Measurements from ENCODE around the gene SETX.

The SETX gene

DNA sequence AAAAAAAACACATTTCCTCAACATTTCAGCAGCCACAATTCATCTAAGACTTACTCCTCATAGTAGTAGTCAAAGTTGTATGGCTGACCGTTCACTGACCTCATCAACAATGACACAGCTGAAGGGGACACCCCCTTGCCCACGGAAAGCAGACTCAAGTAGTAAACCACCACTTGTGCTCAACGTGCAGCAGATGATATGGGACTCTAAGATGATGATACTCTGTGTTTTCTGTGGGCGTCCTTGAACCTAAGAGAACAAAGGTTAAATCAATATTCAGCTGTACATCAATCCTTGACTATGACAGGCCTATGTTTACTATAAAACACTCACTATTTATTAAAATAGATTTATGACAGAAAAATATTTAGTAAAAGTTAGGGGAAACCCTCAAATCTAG, 71.6 kb downstream of the SETX start:
- DNase-seq = no peak

DNA sequence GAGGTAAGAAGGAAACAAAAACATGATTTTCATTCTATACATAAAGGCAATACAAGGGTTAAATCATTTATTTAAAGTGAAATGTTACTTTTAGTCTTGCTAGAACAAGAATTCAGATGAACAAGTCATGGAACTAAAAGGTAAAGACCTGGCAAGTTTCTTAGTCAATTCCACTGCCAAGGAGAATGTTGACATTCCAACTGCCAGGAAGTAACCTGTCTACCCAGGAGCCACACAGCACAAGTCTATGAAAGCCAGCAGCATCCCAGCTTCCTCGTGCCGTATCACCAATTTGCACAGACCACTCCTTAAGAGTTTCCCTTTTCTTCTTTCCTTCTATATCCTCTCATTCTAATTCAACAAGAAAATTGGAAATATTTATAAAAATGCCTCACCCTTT, 79.9 kb downstream of the SETX start:
- no peak for DNase-seq

- DNase-seq = peak; percentile 43
Measured at GRCh38 chr9:132269704-132270516, 84.9 kb downstream of the SETX start.

GRCh38 chr9:132268725-132269352, 85.9 kb downstream of the SETX start:
- peak; percentile 54 for DNase-seq

DNA sequence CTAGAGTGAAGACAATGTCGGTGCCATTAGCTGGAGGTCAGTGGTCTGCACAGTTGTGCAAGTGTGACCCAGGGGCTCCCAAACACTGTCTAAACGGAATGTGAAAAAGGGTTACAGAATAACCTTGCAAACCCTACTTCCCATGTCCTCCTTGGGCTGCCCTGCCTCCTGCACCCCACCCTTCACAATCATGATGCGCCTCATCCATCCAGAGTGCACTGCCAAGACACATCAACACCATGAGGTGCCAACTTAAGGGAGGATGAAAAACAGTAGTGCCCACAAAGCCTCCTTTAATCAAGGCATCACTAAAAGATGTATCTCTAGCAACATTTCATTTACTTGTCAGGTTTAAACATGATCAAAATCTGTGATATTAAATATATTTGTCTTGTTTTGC, 87.1 kb downstream of the SETX start:
- DNase-seq = no peak

- no peak for DNase-seq
Measured at GRCh38 chr9:132266017-132266416, 88.8 kb downstream of the SETX start.

DNA sequence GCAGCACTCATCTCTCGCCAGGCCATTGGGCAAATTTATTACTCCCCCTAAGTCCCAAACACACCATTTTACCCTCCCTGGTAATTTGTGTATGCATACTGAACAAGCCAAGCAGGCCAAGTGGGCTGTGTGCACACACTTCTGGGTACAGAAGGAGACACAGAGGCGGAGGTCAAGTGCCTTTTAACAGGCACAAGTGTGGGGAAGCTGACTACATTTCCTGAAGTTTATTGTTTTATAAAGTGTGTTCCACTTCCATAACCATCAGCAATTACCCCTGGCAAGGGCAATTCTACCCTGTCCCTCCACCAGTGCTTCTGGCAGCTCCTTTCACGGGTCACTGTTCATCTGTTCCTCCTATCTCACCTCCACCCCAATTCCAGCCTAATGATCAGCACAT, 93.9 kb downstream of the SETX start:
- no peak for DNase-seq

DNA sequence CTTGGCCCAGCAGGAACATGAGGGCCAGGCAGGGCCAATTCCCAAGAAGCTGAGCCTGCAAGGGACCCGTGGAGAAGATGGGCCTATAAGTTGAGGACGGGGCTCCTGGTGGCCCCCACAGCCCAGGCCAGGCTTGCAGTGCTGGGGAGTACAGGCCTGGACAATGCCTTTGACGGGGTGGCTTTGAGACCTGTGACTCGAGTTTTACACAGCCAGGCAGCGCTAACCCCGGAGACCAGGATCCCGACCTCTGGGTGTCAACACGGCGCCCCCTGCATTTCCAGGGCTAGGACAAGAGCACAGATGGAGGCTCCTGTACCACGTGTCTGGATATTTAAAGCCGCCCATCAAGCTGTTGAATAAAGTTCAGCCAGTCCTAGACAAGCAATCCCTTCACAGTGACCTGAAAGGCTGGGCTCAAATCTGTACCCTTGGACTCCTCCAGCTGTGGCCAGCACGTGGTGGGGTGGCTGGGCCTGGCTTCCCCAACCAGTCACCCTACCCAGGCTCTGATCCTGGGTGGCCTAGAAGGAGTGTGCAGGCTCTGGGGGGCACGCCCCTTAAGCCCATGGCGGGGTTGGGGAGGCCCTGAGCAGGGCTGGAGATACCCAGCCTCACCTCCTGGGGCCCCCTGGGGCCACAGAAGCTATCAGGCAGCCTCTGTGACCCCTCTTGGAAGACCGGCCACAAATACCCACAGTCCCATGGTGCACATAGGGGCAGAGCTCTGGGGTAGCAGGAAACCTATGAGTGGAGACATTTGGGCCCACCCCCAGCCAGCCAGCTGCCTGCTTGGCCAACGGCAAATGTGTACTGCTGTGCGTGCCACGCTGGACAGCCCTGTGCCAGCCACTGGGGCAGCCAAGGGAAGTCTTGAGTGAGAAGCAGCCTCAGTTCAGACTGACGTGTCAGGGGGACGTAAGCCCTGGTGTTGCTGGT, 104.2 kb downstream of the SETX start:
- DNase-seq = no peak

DNA sequence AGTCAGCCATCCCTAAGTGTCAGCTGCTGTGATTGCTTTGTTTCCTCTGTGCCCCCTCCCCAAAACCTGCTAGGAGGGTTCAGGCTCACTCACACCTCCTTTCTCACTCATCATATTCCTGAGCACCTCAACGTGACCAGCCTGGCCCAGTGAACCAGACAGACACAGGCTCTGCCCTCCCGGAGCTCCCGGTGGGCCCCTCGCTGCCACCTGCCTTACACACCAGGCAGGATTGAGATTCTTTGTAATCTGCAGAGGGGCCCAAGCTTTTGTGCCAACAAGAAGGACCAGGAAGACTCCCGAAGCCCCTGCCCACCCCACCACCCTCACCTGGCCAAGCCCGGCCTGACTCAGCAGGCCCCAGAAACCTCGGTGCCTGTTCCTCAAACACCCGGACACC, 105.1 kb downstream of the SETX start:
- no peak for DNase-seq

- DNase-seq = no peak
Measured at GRCh38 chr9:132249123-132249522, 105.7 kb downstream of the SETX start.

DNA sequence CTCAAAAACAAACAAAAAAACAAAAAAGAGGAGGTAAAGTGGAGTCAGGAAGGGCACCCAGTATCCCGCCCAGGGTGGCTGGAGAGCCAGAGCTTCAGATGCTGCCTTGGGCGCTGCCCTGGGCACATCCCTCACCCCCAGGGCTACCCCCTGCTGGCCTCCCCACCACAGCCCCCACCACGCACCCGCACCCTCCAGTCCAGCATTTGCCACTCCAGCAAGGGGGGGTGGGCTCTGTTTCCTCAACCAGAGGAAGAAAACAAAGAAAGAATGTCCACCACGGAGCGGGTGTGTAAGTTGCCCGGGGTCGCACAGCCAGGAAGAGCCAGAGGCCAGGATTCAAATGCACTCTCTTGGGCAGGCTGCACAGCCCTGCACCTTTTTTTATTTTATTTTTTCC, 106.8 kb downstream of the SETX start:
- DNase-seq = no peak

DNA sequence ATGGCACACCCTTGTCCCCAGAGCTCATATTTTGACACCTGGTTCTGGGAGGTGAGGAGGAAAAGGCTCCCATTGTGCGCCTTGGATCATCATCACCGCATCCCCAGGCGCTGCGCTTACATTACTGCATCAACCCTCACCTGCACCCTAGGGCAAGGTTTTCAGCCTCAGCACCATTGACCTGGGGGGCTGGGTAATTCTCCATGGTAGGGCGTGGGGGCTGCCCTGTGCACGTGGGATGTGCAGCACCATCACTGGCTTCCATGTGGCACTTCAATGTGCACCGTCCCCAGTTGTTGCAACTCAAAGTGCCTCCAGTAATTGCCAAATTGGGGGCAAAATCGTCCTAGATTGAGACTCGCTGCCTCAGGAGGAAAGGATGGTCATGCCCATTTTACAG, 109.3 kb downstream of the SETX start:
- DNase-seq = no peak

DNA sequence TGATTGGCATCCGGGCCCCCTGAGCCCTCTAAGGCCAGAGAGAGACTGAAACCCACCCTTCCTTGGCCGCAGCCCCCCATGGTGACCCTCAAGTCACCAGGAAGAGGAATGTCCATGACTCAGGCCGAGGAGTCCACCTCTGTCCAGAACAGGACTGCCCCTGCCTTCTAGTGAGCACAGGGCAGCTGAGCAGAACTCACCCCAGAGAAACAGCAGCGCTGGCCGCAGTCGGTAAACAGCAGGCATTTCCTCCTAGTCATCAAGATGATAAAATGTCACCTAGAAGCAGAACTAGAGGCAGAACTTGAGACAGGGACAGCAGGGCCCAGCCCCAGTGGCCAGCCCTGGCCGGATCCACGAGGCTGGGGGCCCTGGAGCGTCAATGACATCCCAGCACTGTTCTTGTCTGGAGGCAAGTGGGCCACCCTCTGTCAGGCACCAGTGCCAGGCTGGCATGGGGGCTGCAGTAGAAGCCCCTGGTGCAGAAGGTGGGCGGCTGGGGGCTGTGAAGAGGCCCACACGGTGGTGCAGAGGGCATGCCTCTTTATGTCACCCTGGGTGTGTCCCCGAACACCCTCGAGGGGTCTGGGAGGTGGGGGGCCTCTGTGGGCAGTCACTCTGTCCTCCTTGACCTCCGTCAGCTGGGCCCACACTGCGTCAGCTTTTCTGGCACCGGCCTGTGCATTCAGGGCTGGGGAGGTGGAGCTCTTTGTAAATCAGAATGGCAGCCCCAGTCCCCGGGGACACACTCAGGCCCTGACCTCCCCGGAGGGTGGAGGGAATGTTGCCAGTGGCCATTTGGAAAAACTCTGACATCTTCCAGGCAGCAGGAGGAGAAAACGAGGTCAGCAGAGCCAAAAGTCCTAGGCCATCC, 110.0 kb downstream of the SETX start:
- DNase-seq = no peak

DNA sequence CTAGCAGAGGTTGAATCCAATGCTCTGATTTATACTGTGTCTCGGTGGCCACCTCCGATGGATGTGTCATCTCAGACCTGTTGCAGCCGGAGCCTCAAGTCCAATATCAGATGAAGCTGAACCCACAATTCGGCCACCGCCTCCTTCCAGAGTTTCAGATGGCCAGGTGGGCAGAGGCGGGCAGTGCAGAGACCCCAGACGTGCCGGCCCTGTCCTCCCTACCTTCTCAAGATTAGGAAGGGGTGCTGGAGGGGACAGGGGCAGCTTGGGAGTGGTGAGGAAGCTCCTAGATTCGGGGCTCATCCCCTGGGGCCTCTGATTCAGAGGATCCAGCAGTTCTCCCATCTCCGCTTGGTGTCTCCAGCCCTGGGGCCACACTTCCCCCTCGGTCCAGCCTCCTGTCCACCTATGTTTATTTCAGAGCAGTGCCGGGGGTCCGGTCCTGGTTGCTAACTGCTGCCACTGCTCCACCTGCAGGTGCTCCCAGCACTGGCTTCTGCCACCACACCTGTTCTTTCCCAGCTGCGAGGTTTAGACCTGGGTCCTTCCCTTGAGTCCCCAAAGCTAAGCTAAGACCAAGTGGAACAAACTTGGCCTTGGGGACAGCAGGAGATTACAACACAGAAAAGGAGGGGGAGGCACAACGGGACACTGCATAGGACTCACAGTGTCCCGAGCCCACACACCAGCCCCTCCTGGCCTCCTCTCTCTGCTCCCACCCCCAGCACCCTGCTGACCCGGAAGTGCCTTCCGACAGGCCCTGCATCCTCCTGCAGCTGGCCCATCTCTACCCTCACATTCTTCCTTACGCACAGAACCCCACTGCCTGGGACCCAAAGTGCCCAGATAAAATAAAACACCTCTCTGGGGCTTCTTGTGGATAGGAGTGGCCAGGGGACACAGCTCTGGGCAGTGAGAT, 111.4 kb downstream of the SETX start:
- no peak for DNase-seq

DNA sequence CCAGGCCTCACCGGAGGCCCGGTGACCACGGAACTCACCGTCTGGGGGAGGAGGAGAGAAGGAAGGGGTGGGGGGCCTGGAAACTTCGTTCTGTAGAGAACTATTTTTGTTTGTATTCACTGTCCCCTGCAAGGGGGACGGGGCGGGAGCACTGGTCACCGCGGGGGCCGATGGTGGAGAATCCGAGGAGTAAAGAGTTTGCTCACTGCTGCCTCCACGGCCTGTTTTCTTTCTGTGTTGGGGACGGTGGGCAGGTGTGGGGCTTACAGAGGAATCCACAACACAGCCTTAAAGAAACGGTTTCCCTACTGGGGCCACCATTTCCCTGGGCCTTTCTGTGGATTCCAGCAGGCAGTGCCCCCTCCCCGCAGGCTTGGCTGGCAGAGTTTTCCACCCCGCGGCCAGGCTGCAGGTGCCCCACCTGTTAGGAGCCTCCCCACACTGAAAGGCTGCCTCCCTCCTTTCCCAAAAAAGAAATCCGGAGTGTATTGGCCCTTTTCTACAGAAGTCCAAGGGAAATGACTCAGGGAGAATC, 112.1 kb downstream of the SETX start:
- DNase-seq = no peak

- DNase-seq = peak; percentile 47
Measured at GRCh38 chr9:132241840-132242620, 112.8 kb downstream of the SETX start.

- no peak for DNase-seq
Measured at GRCh38 chr9:132241483-132241839, 113.3 kb downstream of the SETX start.

DNA sequence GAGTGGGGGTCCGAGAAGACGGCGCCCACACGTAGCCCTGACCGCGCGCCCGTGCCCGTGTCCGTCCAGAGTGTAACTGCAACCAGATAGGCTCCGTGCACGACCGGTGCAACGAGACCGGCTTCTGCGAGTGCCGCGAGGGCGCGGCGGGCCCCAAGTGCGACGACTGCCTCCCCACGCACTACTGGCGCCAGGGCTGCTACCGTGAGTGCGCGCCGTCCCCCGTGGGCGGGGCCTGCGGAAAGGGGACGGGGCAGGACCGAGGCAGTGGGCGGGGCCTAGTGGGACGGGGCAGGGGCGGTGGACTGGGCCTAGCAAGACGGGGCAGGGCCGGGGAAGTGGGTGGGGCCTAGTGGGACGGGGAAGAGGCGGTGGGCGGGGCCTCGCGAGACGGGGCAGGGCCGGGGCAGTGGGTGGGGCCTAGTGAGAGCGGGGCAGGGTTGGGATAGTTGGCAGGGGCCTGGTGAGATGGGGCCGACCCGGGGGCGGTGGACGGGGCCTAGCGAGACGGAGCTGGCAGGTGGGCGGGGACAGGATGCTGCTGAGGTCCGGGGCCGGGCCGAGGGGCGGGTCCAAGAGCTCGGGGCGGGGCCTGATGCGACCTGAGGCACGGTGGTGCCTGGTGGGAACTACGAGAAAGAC, 113.8 kb downstream of the SETX start:
- peak; percentile 99 for DNase-seq

- DNase-seq = no peak
Measured at GRCh38 chr9:132239999-132240840, 114.6 kb downstream of the SETX start.

Measured in stimulated activated naive CD4-positive, alpha-beta T cell treated with Interleukin-2 at 50 U/mL for 16 hours (primary cell).